HL-60 (cell line): Measurements from ENCODE around the gene PON3.

ENCODE experiments used
- DNase-seq, 2 experiments: peaks; one replicate each; pipeline ENCODE4 v3.0.0-alpha.2; 2010 to 2020; ENCODE audit warnings: low read depth in 1 of 2, low spot score in 1 of 2
- H3K27ac ChIP-seq: fragments of 250-450 bp; sonication (Bioruptor Pico); replicated peaks from 2 replicates; pipeline ENCODE4 v1.5.1; 2020; ENCODE audit warnings: mild to moderate bottlenecking, moderate library complexity
- H3K27me3 ChIP-seq: fragments of 250-450 bp; sonication (Bioruptor Pico); 2 replicates; pipeline ENCODE4 v1.5.1; 2021; ENCODE audit warnings: mild to moderate bottlenecking, moderate library complexity; ENCODE audit not compliant: insufficient read depth, poor library complexity, severe bottlenecking
- H3K4me3 ChIP-seq: replicated peaks from 2 replicates; pipeline ENCODE4 v1.5.1; 2011; ENCODE audit warnings: mild to moderate bottlenecking, control low read depth, low read length; ENCODE audit not compliant: insufficient read depth
- CTCF ChIP-seq: IDR thresholded peaks from one replicate; pipeline ENCODE4 v1.5.1; 2011; ENCODE audit warnings: low read length, control low read depth, inconsistent platforms; ENCODE audit not compliant: insufficient read depth
- GABPA ChIP-seq: IDR thresholded peaks from 2 replicates; pipeline ENCODE4 v1.6.1; 2012; ENCODE audit warnings: low read depth
- POLR2AphosphoS5 ChIP-seq: IDR thresholded peaks from 2 replicates; pipeline ENCODE4 v1.6.1; 2012; ENCODE audit warnings: low read depth
- SPI1 ChIP-seq: IDR thresholded peaks from 2 replicates; pipeline ENCODE4 v1.6.1; 2012; ENCODE audit warnings: low read depth, mild to moderate bottlenecking, borderline replicate concordance
- TF ChIP-seq, protein P1 (sequence below): IDR thresholded peaks from 2 replicates; pipeline ENCODE4 v1.6.1; 2012; ENCODE audit warnings: low read depth; ENCODE audit not compliant: insufficient replicate concordance

Gene PON3

DNA sequence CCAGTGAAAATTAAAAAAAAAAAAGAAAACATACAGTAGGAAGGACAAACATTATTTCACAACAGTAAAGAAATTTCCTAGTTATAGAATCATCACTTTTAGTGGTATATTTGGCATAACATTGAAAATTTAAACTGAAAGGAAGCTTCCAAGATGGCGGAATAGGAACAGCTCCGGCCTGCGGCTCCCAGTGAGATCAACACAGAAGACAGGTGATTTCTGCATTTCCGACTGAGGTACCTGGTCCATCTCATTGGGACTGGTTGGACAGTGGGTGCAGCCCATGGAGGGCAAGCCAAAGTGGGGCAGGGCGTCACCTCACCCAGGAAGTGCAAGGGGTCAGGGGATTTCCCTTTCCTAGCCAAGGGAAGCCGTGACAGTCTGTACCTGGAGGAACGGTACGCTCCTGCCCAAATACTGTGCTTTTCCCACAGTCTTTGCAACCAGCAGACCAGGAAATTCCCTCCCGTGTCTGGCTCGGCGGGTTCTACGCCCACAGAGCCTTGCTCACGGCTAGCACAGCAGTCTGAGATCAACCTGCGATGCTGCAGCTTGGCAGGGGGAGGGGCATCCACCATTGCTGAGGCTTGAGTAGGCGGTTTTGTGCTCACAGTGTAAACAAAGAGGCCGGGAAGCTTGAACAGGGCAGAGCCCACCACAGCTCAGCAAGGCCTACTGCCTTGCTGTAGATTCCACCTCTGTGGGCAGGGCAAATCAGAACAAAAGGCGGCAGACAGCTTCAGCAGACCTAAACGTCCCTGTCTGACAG lies 19.4 kb downstream of the PON3 start:
- H3K4me3 ChIP-seq, result no peak overlapping the region
- no peak for TF ChIP-seq GABPA
- no peak for TF ChIP-seq CTCF
- TF ChIP-seq, protein P1, sequence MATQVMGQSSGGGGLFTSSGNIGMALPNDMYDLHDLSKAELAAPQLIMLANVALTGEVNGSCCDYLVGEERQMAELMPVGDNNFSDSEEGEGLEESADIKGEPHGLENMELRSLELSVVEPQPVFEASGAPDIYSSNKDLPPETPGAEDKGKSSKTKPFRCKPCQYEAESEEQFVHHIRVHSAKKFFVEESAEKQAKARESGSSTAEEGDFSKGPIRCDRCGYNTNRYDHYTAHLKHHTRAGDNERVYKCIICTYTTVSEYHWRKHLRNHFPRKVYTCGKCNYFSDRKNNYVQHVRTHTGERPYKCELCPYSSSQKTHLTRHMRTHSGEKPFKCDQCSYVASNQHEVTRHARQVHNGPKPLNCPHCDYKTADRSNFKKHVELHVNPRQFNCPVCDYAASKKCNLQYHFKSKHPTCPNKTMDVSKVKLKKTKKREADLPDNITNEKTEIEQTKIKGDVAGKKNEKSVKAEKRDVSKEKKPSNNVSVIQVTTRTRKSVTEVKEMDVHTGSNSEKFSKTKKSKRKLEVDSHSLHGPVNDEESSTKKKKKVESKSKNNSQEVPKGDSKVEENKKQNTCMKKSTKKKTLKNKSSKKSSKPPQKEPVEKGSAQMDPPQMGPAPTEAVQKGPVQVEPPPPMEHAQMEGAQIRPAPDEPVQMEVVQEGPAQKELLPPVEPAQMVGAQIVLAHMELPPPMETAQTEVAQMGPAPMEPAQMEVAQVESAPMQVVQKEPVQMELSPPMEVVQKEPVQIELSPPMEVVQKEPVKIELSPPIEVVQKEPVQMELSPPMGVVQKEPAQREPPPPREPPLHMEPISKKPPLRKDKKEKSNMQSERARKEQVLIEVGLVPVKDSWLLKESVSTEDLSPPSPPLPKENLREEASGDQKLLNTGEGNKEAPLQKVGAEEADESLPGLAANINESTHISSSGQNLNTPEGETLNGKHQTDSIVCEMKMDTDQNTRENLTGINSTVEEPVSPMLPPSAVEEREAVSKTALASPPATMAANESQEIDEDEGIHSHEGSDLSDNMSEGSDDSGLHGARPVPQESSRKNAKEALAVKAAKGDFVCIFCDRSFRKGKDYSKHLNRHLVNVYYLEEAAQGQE, result no peak
- no peak for TF ChIP-seq SPI1
- no peak for TF ChIP-seq POLR2AphosphoS5
- H3K27ac ChIP-seq, result no peak overlapping the region
- DNase-seq, result no peak
- no peaks in the 10 kb centered on the region for H3K27me3 ChIP-seq

DNA sequence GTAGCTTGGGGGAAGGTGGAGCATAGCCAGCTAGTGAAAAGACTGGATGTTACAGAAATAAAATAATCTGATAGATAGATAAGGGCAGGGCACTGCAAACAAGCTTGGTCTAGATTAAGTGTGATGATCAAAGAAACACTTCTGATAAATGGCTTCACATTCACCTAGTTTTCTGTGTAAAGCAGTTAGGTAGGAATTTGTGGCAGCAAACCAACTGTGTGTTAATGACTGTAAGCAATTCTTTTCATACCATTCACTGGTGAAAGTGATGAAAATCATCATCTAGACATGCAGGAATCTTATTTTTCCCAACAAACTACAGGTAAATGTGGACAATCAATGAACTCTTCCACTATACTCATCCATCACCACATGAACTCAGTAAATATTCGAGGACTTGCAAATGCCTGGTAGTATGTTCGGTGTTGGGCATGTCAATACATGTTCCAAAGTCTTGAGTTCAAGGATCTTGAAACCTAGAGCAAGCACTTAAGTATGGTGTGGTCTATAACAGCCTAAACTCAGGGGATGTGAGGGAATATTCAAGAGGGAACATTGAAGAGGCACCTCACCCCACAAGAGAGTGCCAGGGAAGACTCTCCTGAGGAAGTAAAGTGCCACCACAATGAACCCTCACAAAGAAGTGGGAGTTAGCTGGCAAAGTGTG lies 20.5 kb downstream of the PON3 start:
- TF ChIP-seq GABPA (no peak), CTCF (no peak), SPI1 (no peak), POLR2AphosphoS5 (no peak)
- TF ChIP-seq, protein P1, result no peak
- Histone ChIP-seq H3K27me3 (no peaks in the 10 kb centered on the region), H3K27ac (no peak overlapping the region), H3K4me3 (no peak overlapping the region)
- DNase-seq, result no peak

DNA sequence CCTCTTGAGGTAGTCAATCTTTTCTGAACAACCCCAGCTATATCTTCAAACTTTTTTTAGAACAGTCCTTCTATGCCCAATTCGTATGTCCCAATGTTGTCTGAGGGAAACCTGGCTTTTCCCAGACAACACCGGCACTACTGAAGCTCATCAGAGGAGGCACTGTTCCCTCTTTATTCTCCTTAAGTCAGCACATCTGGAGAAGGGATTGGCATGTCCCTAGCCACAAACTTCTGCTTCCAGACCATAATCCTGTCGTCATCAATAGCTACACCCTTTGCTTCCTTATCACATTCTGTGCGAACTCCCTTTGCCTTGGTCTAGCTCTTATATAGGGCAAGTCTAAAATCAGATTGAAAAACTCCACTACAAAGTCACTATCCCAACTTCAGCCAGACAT lies 22.9 kb downstream of the PON3 start:
- no peak overlapping the region for H3K27ac ChIP-seq
- H3K4me3 ChIP-seq, result no peak overlapping the region
- TF ChIP-seq GABPA, result no peak
- TF ChIP-seq CTCF, result no peak
- TF ChIP-seq POLR2AphosphoS5, result no peak
- TF ChIP-seq, protein P1, result no peak
- no peak for TF ChIP-seq SPI1
- DNase-seq, result no peak
- H3K27me3 ChIP-seq, result no peaks in the 10 kb centered on the region
